Ishikawa (cell line): ENCODE results near the gene PAFAH2.

ENCODE experiments used
- CEBPB ChIP-seq: IDR thresholded peaks from 2 replicates; pipeline ENCODE4 v1.6.1; 2012
- CREB1 ChIP-seq: IDR thresholded peaks from 2 replicates; pipeline ENCODE4 v1.6.1; 2012; ENCODE audit warnings: low read depth
- EGR1 ChIP-seq: IDR thresholded peaks from 2 replicates; pipeline ENCODE4 v1.6.1; 2012
- EP300 ChIP-seq: IDR thresholded peaks from 2 replicates; pipeline ENCODE4 v1.6.1; 2012; ENCODE audit warnings: borderline replicate concordance
- FOXM1 ChIP-seq: IDR thresholded peaks from 2 replicates; pipeline ENCODE4 v1.6.1; 2012; ENCODE audit warnings: low read depth, borderline replicate concordance
- NFIC ChIP-seq: IDR thresholded peaks from 2 replicates; pipeline ENCODE4 v1.6.1; 2012
- RAD21 ChIP-seq: IDR thresholded peaks from 2 replicates; pipeline ENCODE4 v1.6.1; 2012; ENCODE audit warnings: low read depth
- TAF1 ChIP-seq: IDR thresholded peaks from 2 replicates; pipeline ENCODE4 v1.6.1; 2012; ENCODE audit warnings: low read depth, mild to moderate bottlenecking
- TCF12 ChIP-seq: IDR thresholded peaks from 2 replicates; pipeline ENCODE4 v1.6.1; 2012; ENCODE audit warnings: low read depth
- TEAD4 ChIP-seq: IDR thresholded peaks from 2 replicates; pipeline ENCODE4 v1.6.1; 2012
- YY1 ChIP-seq: IDR thresholded peaks from 2 replicates; pipeline ENCODE4 v1.6.1; 2012; ENCODE audit warnings: low read depth
- ZBTB7A ChIP-seq: IDR thresholded peaks from 2 replicates; pipeline ENCODE4 v1.6.1; 2012; ENCODE audit warnings: low read depth
- TF ChIP-seq, protein P1 (sequence below): IDR thresholded peaks from 2 replicates; pipeline ENCODE4 v1.6.1; 2012; ENCODE audit warnings: low read depth, mild to moderate bottlenecking
- TF ChIP-seq, protein P2 (sequence below): IDR thresholded peaks from 2 replicates; pipeline ENCODE4 v1.6.1; 2012
- TF ChIP-seq, protein P3 (sequence below): IDR thresholded peaks from 2 replicates; pipeline ENCODE4 v1.6.1; 2012

The PAFAH2 gene

DNA sequence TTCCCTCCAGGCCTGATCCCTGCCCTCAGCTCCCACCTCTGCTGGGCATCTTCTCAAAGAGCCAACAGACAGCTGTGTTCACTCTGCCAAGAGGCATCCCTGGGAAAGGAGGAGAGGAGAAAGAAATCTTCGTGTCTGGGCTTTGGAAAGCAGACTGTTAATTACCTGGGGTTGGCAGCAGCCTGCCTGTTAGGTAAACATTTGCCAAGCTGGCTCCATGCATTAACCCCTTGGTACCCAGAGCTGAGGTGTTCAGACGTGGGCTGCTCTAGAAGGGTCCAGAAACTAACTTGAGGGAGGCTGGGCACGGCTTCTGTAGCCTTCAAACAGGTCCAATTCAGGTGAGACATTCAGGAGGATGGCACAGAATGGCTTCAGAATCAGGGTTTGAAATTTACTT, 15.0 kb upstream of the PAFAH2 start:
- no peak for TF ChIP-seq ZBTB7A
- TF ChIP-seq FOXM1, result no peak
- TF ChIP-seq YY1, result no peak
- no peak for TF ChIP-seq EGR1
- TF ChIP-seq NFIC, result no peak
- no peak for TF ChIP-seq CEBPB
- no peak for TF ChIP-seq TAF1
- TF ChIP-seq EP300, result no peak
- TF ChIP-seq TEAD4, result no peak
- TF ChIP-seq, protein P1, sequence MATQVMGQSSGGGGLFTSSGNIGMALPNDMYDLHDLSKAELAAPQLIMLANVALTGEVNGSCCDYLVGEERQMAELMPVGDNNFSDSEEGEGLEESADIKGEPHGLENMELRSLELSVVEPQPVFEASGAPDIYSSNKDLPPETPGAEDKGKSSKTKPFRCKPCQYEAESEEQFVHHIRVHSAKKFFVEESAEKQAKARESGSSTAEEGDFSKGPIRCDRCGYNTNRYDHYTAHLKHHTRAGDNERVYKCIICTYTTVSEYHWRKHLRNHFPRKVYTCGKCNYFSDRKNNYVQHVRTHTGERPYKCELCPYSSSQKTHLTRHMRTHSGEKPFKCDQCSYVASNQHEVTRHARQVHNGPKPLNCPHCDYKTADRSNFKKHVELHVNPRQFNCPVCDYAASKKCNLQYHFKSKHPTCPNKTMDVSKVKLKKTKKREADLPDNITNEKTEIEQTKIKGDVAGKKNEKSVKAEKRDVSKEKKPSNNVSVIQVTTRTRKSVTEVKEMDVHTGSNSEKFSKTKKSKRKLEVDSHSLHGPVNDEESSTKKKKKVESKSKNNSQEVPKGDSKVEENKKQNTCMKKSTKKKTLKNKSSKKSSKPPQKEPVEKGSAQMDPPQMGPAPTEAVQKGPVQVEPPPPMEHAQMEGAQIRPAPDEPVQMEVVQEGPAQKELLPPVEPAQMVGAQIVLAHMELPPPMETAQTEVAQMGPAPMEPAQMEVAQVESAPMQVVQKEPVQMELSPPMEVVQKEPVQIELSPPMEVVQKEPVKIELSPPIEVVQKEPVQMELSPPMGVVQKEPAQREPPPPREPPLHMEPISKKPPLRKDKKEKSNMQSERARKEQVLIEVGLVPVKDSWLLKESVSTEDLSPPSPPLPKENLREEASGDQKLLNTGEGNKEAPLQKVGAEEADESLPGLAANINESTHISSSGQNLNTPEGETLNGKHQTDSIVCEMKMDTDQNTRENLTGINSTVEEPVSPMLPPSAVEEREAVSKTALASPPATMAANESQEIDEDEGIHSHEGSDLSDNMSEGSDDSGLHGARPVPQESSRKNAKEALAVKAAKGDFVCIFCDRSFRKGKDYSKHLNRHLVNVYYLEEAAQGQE, result no peak
- TF ChIP-seq RAD21, result no peak
- TF ChIP-seq, protein P2, sequence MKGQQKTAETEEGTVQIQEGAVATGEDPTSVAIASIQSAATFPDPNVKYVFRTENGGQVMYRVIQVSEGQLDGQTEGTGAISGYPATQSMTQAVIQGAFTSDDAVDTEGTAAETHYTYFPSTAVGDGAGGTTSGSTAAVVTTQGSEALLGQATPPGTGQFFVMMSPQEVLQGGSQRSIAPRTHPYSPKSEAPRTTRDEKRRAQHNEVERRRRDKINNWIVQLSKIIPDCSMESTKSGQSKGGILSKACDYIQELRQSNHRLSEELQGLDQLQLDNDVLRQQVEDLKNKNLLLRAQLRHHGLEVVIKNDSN, result no peak
- no peak for TF ChIP-seq CREB1
- no peak for TF ChIP-seq TCF12
- TF ChIP-seq, protein P3, sequence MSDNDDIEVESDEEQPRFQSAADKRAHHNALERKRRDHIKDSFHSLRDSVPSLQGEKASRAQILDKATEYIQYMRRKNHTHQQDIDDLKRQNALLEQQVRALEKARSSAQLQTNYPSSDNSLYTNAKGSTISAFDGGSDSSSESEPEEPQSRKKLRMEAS, result no peak

DNA sequence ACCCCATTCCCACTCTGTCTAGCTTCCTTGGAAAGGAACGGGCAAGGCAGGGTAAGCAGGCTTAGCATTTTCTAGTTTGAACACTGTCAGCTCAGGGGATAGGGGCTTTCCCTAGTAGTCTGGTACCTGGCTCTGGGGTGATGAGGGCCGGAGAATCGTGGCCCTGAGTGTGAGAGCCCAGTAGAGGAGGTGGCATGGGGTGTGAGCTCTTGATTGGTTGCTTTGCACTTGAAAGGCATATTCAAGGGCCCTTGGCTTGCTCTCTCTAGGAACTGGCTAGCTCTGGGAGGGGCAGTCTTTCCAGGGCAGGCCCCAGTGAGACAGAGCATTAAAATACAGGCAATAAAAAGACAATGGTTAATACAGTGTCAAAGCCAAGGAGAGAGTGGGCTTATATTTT, 13.0 kb upstream of the PAFAH2 start:
- TF ChIP-seq TAF1 (no peak), TCF12 (no peak), ZBTB7A (no peak), YY1 (no peak), TEAD4 (no peak), FOXM1 (no peak), EGR1 (no peak), CEBPB (no peak), EP300 (no peak), RAD21 (no peak), NFIC (no peak), CREB1 (no peak)
- TF ChIP-seq, protein P1, result no peak
- TF ChIP-seq, protein P3, result no peak
- TF ChIP-seq, protein P2, result no peak

DNA sequence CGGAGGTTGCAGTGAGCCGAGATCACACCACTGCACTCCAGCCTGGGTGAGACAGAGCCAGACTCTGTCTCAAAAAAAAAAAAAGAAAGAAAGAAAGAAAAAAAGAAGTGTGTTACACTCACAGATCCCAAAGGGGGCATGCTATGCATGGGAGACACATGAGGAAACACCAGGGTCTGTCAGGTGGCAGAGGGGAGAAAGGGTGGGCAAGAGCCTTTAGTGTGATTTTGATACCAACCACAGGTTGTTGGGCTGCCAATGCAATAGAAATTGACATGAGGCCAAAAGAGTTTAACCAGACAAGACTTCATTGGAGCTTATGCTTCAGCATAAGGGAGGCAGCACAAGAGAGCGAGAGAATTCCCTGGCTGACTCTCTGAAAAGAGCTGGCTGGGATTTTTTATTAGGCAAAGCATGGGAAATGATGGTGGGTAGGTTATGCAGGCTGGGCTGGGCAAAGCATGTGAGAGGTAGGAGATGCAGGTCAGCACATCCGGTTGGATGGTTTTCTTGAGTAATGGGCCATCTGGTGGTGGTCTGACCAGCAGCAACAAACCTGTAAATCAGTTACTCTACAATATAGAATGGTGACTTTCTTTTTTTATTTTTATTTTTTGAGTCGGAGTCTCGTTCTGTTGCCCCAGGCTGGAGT, 12.1 kb upstream of the PAFAH2 start:
- TF ChIP-seq CREB1, result no peak
- peak; percentile 37 for TF ChIP-seq RAD21

DNA sequence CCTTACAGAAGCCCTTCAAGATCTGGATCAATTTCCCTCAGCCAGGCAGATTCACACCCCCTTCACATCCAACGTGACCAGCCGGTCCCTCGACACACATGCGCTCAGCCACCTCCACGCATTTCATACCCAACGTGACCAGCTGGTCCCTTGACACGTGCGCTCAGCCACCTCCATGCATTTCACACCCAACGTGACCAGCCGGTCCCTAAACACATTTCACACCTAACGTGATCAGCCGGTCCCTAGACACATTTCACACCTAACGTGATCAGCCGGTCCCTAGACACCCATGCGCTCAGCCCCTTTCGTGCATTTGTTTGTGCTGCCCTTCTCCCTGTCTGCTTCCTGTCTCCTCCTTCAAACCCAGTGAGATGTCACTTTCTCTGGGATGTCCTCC, 8.8 kb upstream of the PAFAH2 start:
- TF ChIP-seq TAF1 (no peak), TEAD4 (no peak), NFIC (no peak), TCF12 (no peak), EGR1 (no peak), CEBPB (no peak), ZBTB7A (no peak), FOXM1 (no peak), CREB1 (no peak), RAD21 (no peak)
- TF ChIP-seq, protein P2, result no peak
- TF ChIP-seq, protein P3, result no peak
- TF ChIP-seq, protein P1, result no peak
